Measurements from ENCODE around the gene DNAI7.

DNA sequence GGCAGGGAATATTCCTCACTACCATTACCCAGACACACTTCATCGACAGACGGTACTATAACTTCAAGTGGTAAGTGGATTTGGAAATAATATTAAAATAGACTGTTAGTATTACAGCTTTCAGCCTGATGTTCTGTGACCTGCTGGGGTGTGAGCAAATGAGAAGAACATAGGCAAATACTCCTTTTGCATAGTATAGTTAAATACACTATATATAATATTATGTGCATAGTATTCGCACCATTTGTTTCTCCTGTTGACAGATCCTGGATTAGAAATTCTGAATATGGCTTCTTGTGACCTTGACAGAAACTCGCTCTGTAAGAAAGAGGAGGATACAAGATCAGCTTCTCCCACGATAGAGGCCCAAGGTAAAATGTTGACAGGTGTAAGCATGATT is 115.6 kb downstream of the DNAI7 start:
- TF ChIP-seq, protein P1, sequence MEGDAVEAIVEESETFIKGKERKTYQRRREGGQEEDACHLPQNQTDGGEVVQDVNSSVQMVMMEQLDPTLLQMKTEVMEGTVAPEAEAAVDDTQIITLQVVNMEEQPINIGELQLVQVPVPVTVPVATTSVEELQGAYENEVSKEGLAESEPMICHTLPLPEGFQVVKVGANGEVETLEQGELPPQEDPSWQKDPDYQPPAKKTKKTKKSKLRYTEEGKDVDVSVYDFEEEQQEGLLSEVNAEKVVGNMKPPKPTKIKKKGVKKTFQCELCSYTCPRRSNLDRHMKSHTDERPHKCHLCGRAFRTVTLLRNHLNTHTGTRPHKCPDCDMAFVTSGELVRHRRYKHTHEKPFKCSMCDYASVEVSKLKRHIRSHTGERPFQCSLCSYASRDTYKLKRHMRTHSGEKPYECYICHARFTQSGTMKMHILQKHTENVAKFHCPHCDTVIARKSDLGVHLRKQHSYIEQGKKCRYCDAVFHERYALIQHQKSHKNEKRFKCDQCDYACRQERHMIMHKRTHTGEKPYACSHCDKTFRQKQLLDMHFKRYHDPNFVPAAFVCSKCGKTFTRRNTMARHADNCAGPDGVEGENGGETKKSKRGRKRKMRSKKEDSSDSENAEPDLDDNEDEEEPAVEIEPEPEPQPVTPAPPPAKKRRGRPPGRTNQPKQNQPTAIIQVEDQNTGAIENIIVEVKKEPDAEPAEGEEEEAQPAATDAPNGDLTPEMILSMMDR (conservative IDR thresholded peaks at IDR 0.05 in 1 of 2, IDR thresholded peaks at IDR 0.05 in 1 of 2; ENCODE audit: extremely low read depth in 1 of 2, insufficient read depth in 1 of 2, low read depth in 1 of 2, low read length in 2 of 2), result no peak
- no peak for TF ChIP-seq EZH2 (IDR thresholded peaks at IDR 0.05; ENCODE audit: borderline replicate concordance, low read length)
